COLO668 (cell line): ENCODE data around the gene NSUN5.
"Not testable (repeated sequence)": the region's sequence is repeated elsewhere in the genome, so short reads cannot be mapped to it uniquely, and the experiment has no call there.

Source experiments
- DNase-seq: peaks from one replicate; lab custom pipeline; 2025; ENCODE audit not compliant: unreplicated experiment; lab: John Stamatoyannopoulos, UW

Gene NSUN5

DNA sequence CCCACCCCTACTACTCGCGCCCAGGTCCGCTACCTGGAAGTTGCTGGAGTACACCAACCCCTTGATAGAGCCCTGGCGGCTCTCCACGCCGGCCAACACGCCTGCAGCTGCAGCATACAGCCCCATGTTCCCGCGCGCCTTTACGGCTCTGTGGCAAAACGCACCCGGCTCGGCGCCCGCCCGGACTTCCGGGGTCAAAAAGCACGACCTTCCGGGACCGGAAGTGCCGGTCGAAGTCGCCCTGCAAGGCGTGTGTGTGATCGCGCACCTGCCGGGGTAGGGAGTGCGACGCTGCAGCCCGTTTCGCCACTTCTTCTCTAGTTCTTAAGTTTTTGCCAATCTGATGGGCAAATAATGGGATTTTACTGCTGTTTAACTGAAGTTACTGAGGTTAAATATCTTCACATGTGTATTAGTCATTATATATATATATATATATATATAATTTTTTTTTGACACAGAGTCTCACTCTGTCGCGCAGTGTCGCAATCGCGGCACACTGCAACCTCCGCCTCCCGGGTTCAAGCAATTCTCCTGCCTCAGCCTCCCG lies at the start of gene NSUN5:
NSUN5 (minus strand) TSS at position 162 of the 550 bp plus-strand sequence; CDS start at position 126, 36 bp downstream.
- peak; percentile 93 for DNase-seq

DNA sequence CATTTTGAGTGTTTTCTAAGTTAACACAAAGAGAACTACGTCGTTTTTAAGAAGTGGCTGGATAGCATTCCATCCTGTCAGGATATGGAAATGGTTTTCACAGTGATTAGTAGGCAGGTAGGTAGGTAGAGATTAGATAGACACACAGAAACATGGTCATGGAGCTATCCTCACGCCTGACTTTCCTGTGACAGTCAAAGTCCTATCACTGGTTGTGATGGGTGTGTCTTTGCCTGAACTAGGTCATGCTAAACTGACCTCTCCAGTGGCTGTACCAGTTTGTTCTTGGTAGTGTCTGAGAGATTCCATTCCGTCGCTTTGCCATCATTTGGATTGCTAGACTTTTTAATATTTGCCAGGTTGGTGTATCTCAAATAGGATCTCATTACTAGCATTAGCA lies 47.5 kb upstream of the NSUN5 start:
- no peak for DNase-seq

DNA sequence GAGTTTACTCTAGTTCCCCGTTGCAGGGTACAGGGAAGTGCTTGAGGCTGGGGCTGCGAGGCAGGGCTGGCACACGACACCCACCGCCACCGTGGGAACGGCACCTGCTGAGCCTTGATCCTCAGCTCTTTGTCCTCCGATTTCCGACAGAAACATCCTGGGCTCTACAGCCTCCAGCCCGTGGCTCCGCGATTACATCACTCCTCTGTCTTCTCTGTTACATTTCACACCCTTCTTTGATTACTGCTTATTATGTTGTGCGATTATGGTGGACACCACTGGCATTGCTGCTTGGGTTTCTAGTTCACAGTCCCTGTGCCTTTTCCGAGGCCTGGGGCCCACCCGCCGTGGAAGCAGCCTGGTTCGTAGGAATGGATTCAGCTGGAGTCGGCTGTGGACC lies 46.2 kb upstream of the NSUN5 start:
- no peak for DNase-seq

DNA sequence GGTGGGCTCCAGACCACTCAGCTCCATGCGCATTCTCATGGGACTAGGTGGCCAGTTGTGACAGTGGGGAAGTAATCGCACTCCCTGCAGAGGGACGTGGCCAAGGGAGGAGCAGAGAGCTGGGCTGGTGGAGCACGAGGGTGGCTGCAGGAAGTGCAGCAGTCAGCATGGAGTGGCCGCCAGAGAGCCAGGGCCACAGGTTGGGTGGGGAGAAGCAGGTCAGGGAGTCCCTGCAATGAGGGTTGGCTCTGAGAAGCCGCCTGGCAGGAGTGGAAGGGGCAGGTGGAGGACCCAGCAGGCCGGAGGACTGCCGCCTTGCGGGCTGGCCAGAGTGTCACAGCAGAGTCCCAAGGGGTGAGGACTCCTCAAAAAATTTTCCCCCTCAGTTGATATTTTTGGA lies 45.6 kb upstream of the NSUN5 start:
- no peak for DNase-seq

DNA sequence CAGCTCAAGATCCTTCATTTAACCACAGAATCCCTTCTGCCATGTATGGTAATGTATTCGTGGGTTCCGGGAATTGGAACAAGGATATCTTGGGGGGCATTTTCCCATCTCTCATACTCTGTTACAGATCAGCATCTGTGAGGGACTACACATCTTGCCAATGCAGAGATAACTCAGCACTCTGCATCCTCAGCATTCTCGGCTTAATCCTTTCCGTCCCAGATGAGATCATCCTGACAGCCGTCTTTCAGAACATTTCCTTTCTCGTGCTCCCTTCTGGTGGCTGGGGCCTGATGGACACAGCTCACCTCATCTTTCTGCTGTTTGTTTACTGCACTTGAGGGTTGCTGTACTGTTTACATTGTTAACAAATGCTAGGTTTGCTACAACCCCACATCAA lies 44.6 kb upstream of the NSUN5 start:
- DNase-seq: peak; percentile 16

DNA sequence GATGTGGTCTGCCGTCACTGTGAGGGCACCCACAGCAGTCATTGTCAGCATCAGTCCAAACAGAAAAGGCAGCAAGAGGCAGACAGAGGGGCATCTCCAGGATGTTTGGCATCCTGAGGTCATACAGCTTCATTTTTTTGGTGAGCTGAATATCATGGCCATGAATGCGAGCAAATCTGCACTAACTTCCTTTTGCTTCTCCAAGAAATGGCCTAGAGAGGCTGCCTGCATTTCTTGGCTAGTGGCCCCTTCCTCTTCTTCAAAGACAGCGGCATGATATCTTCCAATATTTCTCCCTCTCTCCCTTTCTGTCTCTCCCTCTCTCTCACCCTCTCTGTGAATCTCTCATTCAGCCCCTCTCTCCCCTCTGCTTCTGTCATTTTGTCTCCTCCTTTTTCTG lies 44.2 kb upstream of the NSUN5 start:
- no peak for DNase-seq

DNA sequence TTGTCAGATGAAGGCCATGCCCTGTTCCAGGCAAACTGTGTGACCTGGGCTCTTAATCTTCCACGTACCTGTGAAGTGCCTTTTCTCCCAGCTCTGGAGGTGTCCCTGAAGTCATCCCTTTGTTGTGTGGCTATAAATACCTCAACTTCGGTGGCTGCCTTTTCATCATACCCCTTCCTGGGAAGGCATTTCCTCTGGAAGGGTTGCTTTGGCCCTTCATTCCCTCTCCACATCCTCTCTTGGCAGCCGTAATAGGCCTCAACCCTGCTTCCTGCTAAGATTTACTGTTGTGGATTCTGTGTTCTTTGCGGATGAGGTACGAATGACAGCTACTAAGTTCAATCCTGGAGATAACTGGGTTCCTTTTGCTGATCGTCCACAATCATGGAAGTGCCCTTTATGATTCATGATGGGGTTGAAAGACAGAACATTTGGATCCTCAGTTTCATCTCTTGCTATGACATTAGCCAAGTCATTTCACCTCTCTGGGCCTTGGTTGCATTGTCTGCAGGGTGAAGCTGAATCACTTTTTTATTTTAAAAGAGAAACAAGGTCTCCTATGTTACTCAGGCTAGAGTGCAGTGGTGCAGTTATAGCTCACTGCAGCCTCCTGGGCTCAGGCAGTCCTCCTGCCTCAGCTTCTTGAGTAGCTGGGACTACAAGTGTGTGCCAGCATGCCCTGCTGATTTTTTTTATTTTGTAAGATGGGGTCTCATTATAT lies 43.0 kb upstream of the NSUN5 start:
- no peak for DNase-seq

DNA sequence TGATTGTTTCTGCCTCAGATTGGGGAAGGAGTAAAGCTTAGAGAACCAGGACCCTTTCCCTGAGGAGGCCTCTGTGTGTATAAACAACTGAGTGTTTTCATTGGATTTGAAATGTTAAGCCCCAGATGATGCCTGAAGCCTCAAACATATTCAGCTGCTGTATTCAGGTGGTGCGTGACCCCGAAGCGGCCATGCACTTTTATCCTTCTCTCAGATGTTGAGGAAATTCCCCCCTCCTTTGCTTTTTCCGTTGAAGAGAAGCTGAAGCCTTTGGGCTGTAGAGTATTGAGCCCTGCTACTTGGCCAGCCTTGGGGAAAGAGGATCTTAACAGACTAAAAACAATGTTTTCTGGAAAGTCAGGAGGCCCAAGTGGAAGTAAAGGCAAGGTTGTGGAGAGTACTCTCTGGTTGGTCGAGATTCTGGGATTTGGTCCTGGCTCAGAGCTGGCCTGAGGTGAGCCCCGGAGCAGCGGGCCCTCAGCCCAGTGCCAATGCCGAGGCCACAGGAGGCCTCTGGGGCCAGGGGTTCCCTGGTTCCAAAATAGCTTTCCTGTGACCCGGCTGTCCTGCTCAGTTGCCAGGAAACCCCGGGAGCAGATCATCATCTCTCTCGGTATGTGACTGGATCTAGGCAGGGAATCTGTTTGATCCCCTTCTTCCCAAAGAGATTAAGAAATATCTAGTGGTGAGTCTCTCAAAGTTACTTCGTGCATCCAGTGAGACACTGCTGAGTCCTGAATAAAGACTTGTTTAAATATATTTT lies 41.9 kb upstream of the NSUN5 start:
- DNase-seq: no peak

DNA sequence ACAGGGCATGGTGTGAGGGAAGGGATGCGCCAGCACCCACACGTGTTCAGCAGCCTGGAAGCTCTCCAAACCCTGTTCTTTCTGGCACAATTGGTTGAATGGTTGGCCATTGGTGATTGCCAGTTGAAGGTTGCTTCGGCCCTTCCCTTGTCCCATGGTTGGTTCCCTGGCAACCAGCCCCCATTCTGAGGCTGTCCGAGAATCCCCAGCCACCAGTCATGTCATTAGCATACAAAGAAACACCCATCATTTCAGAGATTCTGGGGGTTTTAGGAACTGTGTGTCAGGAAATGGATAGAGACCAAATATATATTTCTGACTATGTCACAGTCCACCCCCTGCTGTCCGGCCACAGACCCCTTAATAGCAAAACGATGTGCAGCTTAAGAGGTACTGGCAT lies 41.1 kb upstream of the NSUN5 start:
- no peak for DNase-seq

DNA sequence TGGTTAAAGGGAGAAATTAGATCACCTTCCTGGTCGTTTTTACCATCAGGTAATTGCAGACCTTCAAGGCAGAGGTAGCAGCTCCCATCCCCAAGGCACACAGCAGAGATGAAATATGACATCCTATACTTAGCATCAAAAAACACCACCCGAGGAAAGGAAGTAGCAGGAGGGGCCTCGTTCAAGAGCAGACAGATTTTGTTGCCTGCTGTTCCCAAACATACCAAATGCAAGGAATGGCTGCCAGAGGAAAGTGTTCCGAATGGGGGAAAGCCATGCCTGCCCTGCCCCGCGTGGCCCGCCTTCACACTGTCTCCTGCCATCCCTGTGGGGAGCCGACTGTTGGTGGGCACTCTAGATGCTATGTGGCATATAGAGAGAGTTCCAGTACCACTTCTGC lies 37.3 kb upstream of the NSUN5 start:
- DNase-seq: no peak

DNA sequence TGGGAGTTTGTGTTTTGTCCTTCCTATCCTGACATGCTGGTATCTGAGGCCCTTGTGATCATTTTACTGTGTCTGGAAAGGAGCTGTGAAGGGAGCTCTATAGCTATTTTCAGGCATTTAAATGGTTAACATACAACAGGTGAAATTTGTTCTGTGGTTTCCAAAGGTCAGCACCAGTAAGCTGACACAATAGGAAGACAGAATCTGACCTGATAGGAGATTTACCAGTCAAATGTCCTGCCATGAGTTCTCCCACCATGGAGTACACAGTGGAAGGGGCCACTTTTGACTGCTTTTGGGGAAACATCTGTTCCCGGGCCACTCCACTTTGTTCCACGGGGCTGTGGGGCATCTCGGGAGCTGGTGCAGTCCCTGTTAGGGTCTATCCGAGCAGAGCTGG lies 36.9 kb upstream of the NSUN5 start:
- DNase-seq: no peak

DNA sequence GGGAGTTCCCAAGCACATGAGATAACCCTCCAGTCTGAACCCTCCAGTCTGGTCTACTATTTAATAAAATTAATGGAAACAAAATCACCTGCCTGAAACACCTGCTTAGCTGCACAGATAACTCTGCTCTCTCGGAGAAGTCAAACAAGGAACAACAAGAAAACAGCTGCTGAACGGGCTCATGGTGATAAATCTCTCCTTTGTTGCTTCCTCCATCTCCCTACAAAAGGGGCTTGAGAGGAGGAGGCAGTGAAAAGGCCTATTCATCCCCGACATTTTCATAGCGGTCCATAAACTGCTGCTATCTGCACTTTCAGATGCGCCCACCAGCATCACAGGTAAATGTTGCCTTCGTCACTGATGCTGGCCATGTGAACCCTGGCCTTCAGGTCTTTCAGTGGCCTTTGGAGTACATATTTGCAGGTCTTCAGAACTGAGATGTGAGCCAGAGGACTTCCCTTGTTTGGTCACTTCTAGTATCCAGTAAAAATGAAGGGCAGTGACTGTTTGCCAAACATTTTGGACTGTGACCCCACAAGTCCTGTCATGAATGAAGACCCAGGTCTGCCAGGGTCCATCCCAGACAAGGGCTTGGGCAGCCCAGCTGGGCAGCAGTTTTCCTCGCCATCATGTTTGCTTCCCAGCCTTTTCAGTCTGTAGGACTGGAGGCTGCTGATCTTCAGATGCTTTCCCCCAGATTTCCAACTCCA lies 35.2 kb upstream of the NSUN5 start:
- no peak for DNase-seq

DNA sequence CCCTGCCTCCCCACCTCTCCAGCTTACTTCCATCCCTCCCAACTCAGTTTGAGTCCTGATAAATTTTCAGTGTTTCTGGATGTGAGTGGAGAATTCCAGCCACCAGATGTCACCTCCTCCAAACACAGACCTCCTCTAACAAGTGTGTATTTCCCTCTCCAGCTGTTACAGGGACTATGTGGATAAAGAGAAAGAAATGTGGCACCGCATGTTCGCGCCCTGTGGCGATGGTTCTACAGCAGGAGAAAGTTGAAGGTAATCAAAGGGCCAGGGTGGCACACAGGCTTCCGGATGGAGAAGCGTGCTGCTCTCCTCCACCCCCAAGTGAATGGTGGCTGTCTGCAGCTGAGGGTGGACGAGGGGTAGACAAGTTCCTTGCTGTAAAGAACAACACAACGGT lies 34.0 kb upstream of the NSUN5 start:
- DNase-seq: peak; percentile 7

DNA sequence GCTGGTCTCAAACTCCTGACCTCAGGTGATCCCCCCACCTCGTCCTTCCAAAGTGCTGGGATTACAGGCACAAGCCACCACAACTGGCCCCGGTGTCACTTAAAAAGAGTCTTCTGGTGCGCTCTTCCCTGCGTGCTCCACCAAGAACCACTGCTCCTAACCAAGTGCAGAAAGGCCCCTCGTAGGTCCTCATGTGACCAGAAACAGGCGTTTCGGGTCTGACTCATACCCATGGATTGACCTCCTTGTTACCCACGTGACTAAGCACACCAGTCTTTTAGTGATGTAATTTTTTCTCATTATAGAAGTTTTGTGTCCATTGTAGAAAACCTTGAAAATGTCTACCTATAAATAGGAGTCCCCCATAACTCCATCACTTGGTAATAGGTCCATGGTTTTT lies 33.3 kb upstream of the NSUN5 start:
- DNase-seq: no peak

DNA sequence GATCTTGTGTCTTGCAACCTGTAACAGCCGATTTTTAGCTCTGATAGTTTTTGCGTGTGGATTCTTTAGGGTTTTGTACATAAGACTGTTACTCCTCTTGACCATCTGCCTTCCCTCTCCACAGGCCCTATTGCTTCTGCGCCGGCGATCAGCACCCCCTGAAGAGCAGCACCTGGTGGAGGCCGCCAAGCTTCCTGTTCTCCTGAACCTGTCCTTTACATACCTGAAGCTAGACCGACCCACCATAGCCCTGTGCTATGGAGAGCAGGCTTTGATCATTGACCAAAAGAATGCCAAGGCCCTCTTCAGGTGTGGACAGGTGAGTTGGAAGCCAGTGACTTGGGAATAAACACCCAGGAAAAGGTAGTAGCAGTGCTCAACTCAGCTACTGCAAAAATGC lies 31.9 kb upstream of the NSUN5 start:
- DNase-seq: no peak

DNA sequence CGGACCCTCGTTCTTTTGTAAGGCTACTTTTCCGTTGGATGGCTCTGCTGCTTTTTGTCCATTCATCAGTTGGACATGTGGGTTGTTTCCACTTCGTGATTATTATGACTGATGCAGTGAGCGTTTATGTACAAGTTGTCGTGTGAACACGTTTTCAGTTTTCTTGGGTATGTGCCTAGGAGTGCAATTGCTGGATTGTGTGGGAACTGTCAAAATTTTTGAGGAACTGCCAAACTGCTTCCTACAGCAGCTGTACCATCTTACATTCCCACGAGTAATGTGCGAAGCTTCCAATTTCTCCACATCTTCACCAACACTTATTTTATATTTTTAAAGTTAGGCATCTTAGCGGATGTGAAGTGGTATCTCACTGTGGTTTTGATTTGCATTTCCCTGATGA lies 29.7 kb upstream of the NSUN5 start:
- no peak for DNase-seq

DNA sequence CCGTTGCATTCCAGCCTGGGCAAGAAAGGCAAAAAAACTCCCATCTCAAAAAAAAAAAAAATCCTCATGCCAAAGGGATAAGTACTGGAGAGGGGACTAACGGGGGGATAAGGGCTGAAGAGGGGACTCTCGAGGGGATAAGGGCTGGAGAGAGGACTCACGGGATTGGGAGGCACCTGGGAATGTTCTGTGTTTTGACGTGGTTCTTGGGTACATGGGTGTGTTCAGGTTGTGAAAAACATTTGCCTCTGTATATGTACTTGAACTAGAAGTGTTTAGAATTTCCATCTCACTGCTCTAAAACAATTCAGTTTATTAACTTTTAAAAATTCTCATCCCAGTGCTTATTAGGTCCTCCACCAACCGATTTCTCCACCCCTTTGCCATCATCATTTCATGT lies 23.8 kb upstream of the NSUN5 start:
- DNase-seq: no peak

DNA sequence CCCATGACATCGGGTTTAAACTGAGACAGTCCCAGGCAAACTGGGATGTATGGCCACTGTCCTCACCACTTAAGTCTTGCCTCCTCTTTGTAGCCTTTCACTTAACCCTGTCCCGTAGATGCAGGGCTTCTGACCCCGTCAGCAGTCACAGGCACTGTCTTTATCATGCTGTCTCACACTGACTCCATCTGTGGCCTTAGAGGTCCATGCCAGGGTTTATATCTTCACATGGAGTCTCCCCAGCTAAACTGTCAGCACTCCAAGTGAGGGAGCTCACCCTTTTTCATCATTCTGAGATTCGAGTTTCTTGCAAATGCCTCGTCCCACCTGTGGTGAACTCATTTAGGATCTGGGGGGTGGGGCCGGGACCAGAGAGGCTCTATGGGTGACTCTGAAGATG lies 22.1 kb upstream of the NSUN5 start:
- DNase-seq: no peak

DNA sequence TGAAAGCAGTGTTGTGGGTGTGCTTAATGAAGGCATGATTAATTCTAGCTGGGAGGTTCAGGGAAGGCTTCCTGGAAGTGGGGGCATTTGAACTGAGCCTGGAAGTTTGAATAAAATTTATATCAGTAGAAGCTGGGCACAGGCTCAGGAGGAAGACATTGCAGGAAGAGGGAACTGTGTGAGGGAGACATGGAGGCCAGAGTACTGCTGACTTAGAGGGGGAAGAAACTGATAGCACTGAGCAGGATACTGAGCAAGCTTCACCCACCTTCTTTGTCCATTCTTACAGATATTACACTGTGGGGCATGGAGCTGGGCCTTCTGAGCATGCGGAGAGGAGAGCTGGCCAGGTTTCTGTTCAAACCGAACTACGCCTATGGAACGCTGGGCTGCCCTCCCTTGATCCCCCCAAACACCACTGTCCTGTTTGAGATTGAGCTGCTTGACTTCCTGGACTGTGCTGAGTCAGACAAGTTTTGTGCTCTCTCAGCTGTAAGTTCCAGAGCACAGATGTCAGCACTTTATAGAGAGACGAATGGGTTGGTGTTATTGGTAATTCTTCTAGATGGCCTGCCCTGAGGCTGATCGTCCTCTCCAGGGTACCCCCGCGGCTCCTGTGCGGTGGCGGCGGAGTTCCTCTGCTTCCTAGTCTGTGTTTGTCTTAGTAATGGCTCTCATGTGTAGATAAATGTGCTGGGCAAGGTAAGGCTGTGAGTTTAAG lies 21.4 kb upstream of the NSUN5 start:
- DNase-seq: no peak

DNA sequence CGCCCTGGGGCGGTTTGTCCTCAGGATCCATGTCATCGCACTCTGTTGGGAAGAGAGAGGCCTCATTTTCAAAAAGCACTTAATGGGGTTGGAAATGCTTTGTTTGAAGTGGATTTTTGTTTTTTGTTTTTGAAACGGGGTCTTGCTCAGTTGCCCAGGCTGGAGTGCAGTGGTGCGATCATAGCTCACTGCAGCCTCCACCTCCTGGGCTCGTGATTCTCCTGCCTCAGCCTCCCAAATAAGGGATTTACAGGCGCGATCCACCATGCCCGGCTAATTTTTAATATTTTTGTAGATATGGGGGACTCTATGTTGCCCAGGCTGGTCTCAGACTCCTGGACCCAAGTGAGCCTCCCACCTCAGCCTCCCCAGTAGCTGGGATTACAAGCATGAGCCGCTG lies 20.1 kb upstream of the NSUN5 start:
- DNase-seq: no peak

DNA sequence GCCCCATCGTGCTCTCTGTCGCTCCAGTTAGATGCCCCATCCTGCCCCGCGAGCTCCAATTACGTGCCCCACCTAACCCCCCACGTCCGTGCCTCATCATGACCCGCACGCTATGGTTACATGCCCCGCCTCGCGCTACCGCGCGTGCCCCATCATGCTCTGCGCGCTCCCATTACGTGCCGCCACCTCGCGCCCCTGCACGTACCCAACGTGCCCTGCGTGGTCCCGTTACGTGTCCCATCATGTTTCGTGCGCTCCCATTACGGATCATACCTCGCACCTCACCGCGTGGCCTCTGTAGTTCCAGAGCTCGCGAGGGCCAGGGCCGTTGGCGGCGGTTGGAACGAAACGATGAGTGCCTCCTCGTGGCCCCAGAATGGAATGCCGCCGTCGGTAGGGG lies 19.3 kb upstream of the NSUN5 start, which contains the start of the genes FKBP6 and TRIM50:
FKBP6 (plus strand) TSS at position 240 of the 400 bp plus-strand sequence. CDS start 268 bp downstream, outside the sequence.
TRIM50 (minus strand) TSS at position 161 of the 400 bp plus-strand sequence. CDS start 3,295 bp downstream, outside the sequence.
- not testable (repeated sequence) for DNase-seq
